CD4-positive, alpha-beta T cell treated with Interleukin-15 for 1 hour (primary cell): ENCODE results near the gene CISD3.

Experiments used
- DNase-seq: peaks from one replicate; pipeline ENCODE4 v3.0.0-alpha.2; 2020

CISD3 gene

GRCh38 chr17:38746004-38746848 is 16.1 kb downstream of the CISD3 start:
- no peak for DNase-seq

DNA sequence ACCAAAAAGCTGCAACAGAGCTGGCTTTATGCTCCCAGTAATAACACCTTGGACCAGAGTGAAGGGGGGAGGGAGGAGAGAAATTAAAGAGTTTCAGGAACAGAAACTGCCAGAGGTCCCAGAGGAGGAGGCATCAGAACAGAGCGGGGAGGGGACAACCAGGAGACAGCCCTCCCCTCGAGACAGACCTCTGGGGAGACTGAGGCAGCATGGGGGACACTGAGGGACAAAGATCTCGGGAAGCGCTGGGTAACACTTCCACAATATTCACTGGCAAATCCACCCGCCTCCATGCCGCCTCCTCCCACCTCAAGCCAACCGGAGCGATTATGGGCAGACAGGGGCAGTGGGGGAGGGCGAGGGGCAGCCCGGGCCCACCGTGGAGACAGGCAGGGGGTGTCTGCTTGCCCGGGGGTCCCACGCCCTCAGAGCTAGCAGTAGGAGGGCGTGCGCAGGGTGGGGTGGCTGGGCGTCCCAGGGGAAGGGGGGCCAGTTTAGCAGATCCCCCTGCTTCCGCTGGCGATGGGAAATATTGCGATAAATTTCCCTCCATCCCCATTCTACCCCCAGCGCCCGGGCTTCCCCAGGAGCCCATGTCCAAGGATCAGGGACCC is 16.8 kb downstream of the CISD3 start:
- no peak for DNase-seq

GRCh38 chr17:38747463-38748148 is 17.5 kb downstream of the CISD3 start:
- DNase-seq: no peak

DNA sequence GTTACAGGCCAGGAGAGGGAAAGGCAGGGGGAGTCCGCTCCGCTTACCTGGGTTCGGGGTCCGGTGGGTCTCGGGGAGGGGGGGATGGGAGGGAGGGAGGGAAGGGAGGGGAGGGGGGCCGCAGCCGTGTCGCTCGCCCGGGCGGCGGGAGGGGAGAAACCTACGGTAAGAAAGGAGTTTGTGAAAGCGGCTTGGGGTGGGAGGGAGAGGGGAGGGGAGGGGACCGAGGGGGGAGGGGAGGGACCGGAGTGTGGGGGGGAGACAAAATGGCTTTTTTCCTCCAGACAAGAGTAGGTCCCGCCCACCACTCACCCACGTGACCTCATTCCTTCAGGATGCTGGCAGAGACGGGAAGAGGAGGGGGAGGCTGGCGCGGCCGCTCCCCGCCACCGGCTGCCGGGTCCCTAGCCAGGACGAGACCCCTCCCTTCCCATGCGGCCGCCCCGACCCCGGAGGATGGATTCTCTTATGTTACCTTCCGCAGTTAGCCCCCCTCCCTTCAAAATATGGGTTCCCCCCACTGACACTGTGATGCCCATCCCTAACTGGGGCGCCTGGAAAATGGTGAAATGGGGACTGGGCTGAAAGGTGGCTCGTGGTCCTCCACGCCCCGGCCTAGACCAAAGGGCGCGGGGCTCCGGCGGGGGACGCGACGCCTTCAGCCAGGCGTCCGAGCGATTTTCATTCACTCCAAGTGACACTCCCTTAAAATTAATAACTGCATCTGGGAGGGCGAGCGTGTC is 18.2 kb downstream of the CISD3 start, which contains the start of gene PCGF2:
Gene PCGF2, minus strand, starts transcription at position 188 of the 743 bp plus-strand sequence. CDS start 7,934 bp downstream, outside the sequence.
- no peak for DNase-seq

GRCh38 chr17:38748892-38749222 is 18.7 kb downstream of the CISD3 start:
- no peak for DNase-seq

DNA sequence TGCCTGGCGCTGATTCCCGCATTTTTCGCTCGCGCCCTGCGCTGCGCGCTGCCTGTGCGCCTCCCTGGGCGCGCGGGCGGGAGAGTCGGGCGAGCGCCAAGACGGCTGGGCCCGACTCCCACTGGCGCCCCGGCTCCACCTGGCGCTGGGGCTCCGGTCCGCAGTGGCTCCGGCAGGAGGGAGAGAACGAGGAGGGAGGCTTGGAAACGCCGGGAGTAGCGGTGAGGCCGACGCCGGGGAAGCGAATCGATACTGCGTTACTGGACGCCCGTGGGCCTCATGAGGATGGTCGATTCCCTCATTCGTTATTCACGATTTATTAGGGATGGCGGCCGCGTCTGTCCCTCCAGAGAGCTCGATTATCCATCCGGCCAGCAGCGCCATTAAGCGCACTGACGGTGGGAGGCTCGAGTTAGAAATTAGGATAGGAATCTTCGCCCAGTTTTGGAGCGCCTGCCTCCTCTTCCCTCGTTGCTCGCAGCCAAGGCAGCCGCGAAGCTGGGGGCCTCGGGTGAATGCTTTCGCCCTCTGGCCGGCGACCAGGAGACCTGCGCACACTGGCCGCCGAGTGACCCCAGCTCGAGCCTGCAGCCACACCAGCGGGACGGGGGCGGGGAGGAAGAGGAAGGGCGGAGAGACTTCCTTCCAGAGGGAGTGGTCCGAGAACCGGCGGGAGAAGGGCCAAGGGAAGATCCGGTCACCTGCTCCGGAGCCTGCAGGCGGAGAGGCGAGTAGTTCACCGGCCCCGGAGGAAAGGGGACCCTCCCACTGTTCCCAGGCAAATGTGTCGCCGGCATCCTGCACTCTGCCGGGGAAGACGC is 19.3 kb downstream of the CISD3 start:
- DNase-seq: no peak

DNA sequence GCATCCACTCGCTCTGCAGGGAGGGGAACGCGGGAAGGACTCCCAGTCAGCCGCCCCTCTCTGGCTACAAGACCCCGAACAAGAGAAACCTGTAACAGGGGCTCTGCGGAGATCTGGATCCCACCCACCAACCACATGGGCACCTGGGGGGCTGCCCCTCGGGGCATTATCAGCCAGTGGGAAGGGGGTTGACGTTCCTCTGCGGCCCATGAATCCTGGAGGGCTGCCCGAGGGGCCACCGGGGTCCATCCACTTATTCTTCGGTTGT is 19.8 kb downstream of the CISD3 start:
- DNase-seq: no peak

GRCh38 chr17:38750312-38751121 is 20.4 kb downstream of the CISD3 start:
- DNase-seq: no peak

- no peak for DNase-seq
These were observed 21.1 kb downstream of the CISD3 start for GRCh38 chr17:38751144-38751807.

GRCh38 chr17:38751808-38752307 is 21.7 kb downstream of the CISD3 start:
- peak; percentile 83 for DNase-seq

DNA sequence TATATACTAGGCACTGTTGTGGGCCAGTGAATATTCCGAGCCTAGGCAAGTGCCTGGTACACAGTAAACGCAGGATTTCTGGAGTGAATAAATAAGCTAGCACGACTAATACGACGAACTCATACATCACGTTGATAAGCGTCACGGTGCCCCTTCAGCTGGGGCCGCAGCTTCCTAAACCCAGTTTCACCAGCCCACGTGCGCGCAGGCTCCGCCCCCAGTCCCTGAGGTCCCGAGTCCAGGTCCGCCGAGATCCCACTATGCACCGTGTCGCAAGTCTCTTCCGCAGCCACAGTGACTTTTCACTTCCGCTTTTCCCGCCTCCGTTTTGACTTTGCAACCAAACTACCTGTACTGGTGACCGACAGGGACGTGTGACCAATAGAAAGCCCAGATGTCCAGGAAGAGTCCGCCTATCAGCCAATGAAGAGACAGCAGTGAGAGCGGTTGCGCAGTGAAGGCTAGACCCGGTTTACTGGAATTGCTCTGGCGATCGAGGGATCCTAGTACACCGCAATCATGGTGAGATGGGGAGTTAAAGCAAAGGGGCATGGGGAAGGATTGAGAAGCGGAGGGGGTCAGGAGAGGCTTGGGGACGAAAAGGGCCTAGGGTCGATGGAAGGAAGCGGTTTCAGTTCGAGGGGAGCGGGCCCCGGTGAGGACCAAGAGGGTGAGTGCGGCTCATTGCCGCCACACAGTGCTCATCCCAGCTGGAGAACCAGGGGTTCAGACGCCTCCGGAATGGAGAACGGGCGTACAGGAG is 22.3 kb downstream of the CISD3 start, which contains the start of gene PSMB3:
Gene PSMB3, plus strand, starts transcription at position 434 of the 763 bp plus-strand sequence. Its CDS starts 86 bp downstream, at position 520.
- DNase-seq: peak; percentile 99

DNA sequence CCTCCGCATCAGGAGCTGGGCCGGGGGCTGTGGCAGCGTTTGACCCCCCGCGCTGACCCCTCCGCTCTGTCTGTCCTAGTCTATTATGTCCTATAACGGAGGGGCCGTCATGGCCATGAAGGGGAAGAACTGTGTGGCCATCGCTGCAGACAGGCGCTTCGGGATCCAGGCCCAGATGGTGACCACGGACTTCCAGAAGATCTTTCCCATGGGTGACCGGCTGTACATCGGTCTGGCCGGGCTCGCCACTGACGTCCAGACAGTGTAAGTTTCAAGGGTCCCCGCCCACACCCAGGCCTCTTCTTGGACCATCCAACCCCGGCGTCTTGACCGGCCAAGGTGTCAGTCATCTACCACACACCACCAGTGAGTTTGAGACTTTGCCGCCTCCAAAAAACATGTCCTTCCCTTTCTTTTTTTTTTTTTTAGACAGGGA is 22.9 kb downstream of the CISD3 start:
- no peak for DNase-seq

DNA sequence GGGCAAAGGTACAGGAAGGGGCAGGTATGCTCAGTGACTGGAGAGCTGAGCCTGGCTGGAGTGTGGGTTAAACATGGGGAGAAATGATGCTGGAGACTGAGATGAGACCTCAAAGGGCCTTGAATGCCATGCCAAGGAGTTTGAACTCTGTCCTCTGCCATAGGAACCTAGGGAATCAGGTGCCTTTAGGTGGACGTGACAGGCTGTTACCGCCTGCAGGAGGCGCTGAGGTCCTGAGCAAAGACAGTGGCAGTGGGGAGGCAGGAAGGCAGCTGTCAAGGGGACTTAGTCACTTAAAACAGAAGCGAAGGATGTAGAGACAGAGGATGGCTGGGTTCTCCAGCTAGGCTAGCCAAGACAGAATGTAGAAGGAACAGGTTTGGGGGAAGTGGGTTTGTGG is 31.5 kb downstream of the CISD3 start:
- DNase-seq: peak; percentile 23

GRCh38 chr17:38762231-38762630 is 32.1 kb downstream of the CISD3 start:
- DNase-seq: no peak

DNA sequence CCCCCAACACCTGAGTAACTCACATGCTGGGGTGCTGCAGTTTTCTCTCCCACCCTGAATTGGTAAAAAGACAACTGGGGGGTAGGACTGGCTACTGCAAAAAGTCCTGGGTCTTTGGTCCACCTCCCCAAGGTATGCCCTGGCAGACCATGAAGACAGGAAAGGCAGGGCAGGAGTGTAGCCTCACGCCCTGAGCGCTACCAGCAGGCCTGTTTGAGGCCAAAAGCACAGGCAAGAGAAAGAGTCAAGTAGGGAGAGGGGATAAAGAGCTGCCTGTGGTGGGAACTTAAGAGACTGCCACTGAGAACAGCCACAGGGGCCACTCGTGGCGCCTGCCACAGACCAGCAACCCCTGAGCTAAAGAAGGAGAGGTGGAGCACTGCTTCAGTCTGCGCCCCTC is 36.2 kb downstream of the CISD3 start:
- no peak for DNase-seq

- no peak for DNase-seq
These were observed 38.3 kb downstream of the CISD3 start for GRCh38 chr17:38768417-38768816.

- no peak for DNase-seq
These were observed 43.1 kb downstream of the CISD3 start for GRCh38 chr17:38773258-38773657.

- no peak for DNase-seq
These were observed 47.6 kb downstream of the CISD3 start for GRCh38 chr17:38777641-38778250.
